A673 (cell line): ENCODE data around the gene MEX3C. TPM values are rescaled to one million over a fixed set of nuclear protein-coding genes. Genes with fewer than 3 reads are reported as not detected.

Experiments
- BruUV-seq: library from RNA; stranded (reverse); fragments of 400-500 nt; replicated peaks from 2 replicates; lab custom pipeline; 2021; lab: Mats Ljungman, UMichigan
- CTCF ChIA-PET: fragments of 300-600 bp; sonication (Branson Sonifier 250); formaldehyde crosslinking; loops from one replicate; lab custom pipeline; 2022; ENCODE audit warnings: antibody characterized with exemption; lab: Charles Lee
- POLR2A ChIA-PET: fragments of 300-600 bp; sonication (Branson Sonifier 250); formaldehyde crosslinking; loops from one replicate; lab custom pipeline; 2022; ENCODE audit warnings: antibody characterized with exemption; ENCODE audit not compliant: low non-redundant PET; lab: Charles Lee
- DNase-seq: peaks from one replicate; pipeline ENCODE4 v3.0.0-alpha.2; 2015; ENCODE audit warnings: low spot score
- H3K27ac ChIP-seq: fragments of 200-600 bp; sonication (generic); 2 replicates; pipeline ENCODE4 v1.5.1; 2016; ENCODE audit warnings: mixed run types, low read depth, mild to moderate bottlenecking, mixed read lengths, antibody characterized with exemption, low read length; ENCODE audit not compliant: poor library complexity, severe bottlenecking
- H3K27me3 ChIP-seq: fragments of 200-600 bp; sonication (generic); replicated peaks from 2 replicates; pipeline ENCODE4 v1.6.1; 2017; ENCODE audit warnings: mixed run types, low read depth, mild to moderate bottlenecking, mixed read lengths, antibody characterized with exemption, low read length; ENCODE audit not compliant: insufficient read depth, poor library complexity
- H3K36me3 ChIP-seq: fragments of 200-600 bp; sonication (generic); 2 replicates; pipeline ENCODE4 v1.6.1; 2016; ENCODE audit warnings: mixed run types, mild to moderate bottlenecking, mixed read lengths, antibody characterized with exemption, low read length; ENCODE audit not compliant: insufficient read depth, poor library complexity, severe bottlenecking
- H3K4me1 ChIP-seq: fragments of 200-600 bp; sonication (generic); 2 replicates; pipeline ENCODE4 v1.6.1; 2017; ENCODE audit warnings: mixed run types, mild to moderate bottlenecking, mixed read lengths, antibody characterized with exemption, low read length; ENCODE audit not compliant: insufficient read depth, poor library complexity, severe bottlenecking
- H3K4me3 ChIP-seq: fragments of 200-600 bp; sonication (generic); 2 replicates; pipeline ENCODE4 v1.5.1; 2016; ENCODE audit warnings: low read depth, mixed run types, mild to moderate bottlenecking, mixed read lengths, low read length; ENCODE audit not compliant: poor library complexity, severe bottlenecking
- H3K9me3 ChIP-seq: fragments of 200-600 bp; sonication (generic); 2 replicates; pipeline ENCODE4 v1.6.1; 2016; ENCODE audit warnings: mixed run types, low read depth, mild to moderate bottlenecking, mixed read lengths, antibody characterized with exemption, low read length; ENCODE audit not compliant: poor library complexity, severe bottlenecking
- CTCF ChIP-seq: fragments of 300-800, 200-600 bp; sonication (generic); conservative IDR thresholded peaks from 2 replicates; pipeline ENCODE4 v1.5.1; 2017; ENCODE audit warnings: low read depth, mild to moderate bottlenecking, antibody characterized with exemption, low read length, moderate library complexity, mixed read lengths
- EZH2 ChIP-seq: fragments of 200-600 bp; sonication (generic); IDR thresholded peaks from 2 replicates; pipeline ENCODE4 v1.6.1; 2017; ENCODE audit warnings: borderline replicate concordance, low read depth, mild to moderate bottlenecking, mixed read lengths, antibody characterized with exemption, low read length; ENCODE audit not compliant: poor library complexity, severe bottlenecking
- intact Hi-C: fragments of 100-400 bp; cut with micrococcal nuclease; formaldehyde crosslinking; loops from one replicate; pipeline ENCODE4 v1.10.0; 2022; ENCODE audit not compliant: unreplicated experiment
- total RNA-seq: library from RNA; stranded (reverse); gene quantifications from 2 replicates; pipeline ENCODE4 v1.2.3, GENCODE V29; 2021

MEX3C gene
- total RNA-seq, 1 experiment from 2014 or later: 60.2 TPM

DNA sequence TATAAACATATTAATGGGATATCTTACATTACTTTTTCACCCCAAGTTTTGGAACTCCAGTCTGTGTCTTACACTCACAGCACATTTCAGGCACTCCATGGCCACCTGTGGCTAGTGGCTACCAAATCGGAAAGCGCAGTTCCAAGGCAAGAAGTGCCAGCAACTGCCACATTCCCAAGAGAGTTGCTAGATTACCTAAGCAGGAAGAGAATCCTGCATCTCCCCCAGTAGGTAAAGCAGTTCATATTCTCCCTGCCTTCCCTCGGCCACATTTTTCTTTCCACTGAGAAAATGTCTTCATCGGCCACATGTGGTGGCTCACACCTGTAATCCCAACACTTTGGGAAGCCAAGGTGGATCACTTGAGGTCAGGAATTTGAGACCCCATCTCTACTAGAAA is 62.8 kb downstream of the MEX3C start:
- Histone ChIP-seq H3K4me1 (peaks cover 12% of the 10 kb centered on the region), H3K27ac (no peak overlapping the region)
- POLR2A ChIA-PET: no interaction called here

DNA sequence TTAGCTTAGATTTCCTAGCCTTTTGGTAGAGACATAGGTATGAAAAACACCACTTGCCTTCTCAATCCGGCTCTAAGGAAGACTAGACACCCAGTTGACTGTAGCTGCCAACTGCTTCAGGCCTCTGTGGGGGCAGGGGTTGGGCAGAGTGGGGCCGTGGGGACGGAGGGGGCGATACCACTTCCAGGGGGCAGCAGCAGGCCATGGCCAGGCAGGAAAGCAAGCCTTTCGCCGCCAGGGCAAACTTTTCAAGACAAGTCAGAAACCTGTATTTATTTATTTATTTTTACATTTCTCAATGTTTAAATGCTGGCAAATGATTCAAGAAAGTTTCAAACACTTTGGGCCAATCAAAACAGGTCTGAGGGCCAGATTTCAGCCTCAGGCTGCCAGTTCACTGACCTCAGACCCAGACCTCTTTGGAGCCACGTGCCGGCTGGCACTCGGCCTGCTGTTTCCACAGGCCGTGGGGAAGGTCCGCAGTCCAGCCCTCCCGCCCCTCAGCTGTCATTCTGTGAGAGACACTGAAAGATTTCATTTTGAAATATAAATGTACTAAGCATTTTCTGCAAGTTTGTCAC is 63.8 kb downstream of the MEX3C start:
- BruUV-seq: no TSS peak
- DNase-seq: no peak
- TF ChIP-seq CTCF (no peak), EZH2 (no peak)
- Histone ChIP-seq H3K27me3 (no peaks in the 10 kb centered on the region), H3K36me3 (no peaks in the 10 kb centered on the region), H3K4me3 (no peak overlapping the region), H3K9me3 (no peaks in the 10 kb centered on the region), H3K4me1 (peaks cover 14% of the 10 kb centered on the region), H3K27ac (no peak overlapping the region)
- POLR2A ChIA-PET: no interaction called here
- CTCF ChIA-PET: no interaction called here
- intact Hi-C loops: no loop called here

More for the DNA sequence above, 62.8 kb downstream of the MEX3C start:
- Histone ChIP-seq H3K4me3 (no peak overlapping the region), H3K9me3 (no peaks in the 10 kb centered on the region), H3K27me3 (no peaks in the 10 kb centered on the region), H3K36me3 (no peaks in the 10 kb centered on the region)
- no peak for TF ChIP-seq EZH2
- TF ChIP-seq CTCF: no peak
- intact Hi-C loops: no loop called here
- BruUV-seq: no TSS peak
- DNase-seq: no peak
- CTCF ChIA-PET: interaction anchor here (0.6 kb wide), 1 partner anchor 13 kb away, joined by 5 read pairs; no protein-coding TSS in a partner anchor

DNA sequence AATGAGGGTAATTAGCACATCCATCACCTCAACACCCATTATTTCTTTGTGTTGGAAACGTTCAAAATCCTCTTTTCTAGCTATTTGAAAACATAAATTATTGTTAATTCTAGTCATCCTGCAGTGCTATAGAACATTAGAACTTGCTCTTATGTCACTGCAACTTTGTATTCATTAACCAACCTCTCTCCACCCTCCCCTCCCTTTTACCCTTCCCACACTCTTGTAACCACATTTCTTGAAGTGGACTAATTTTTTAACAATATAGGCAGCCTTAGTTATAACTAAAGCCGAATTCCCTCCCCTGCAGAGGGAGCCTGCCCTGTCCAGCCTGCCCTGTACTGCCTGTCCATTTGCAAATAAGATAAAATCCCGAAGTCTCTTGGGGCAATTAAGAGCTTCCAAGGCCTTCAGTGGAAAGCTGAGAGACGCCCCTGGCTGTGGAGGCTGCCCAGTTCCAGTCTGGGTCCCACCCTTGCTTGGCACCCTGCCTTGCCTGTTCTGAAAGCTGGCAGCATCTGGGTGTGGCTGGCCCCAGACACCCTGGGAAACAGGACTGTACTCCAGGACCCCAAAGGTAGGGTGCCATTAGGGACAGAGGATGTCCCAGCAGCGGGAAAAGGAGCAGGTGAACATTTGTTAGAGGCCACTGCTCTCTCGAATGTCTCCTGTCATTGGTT is 65.1 kb downstream of the MEX3C start:
- Histone ChIP-seq H3K4me1 (peaks cover 10% of the 10 kb centered on the region), H3K27ac (no peak overlapping the region), H3K36me3 (no peaks in the 10 kb centered on the region), H3K4me3 (no peak overlapping the region), H3K27me3 (no peaks in the 10 kb centered on the region), H3K9me3 (no peaks in the 10 kb centered on the region)
- TF ChIP-seq EZH2: no peak
- TF ChIP-seq CTCF: no peak
- intact Hi-C loops: no loop called here
- CTCF ChIA-PET: no interaction called here
- POLR2A ChIA-PET: no interaction called here
- BruUV-seq: no TSS peak
- no peak for DNase-seq
